Breast epithelium (tissue), 4 donors: ENCODE measurements around the gene ROBO2. TPM values are rescaled to one million over a fixed set of nuclear protein-coding genes. Genes with fewer than 3 reads are reported as not detected.

Experiments used
- DNase-seq, 2 donors: peaks; one replicate each; pipeline ENCODE4 v3.0.0-alpha.2; 2019; ENCODE audit warnings: low spot score in 2 of 2
- H3K27ac ChIP-seq, 2 donors: fragments of 200-600 bp; sonication (generic) in 1 of 2; one replicate each; pipeline ENCODE4 v1.5.1; 2016 to 2019; ENCODE audit warnings: mild to moderate bottlenecking in 1 of 2
- H3K27me3 ChIP-seq, 2 donors: fragments of 200-600 bp; sonication (generic) in 1 of 2; one replicate each; pipeline versions ENCODE4 v1.5.1 to v1.6.0; 2017 to 2019; ENCODE audit warnings: control low read depth in 1 of 2, mild to moderate bottlenecking in 1 of 2
- H3K36me3 ChIP-seq: fragments of 200-600 bp; one replicate; pipeline ENCODE4 v1.5.1; 2019
- H3K4me1 ChIP-seq, 2 donors: fragments of 200-600 bp; sonication (generic); one replicate each; pipeline ENCODE4 v1.5.1; 2016 to 2019; ENCODE audit warnings: control low read depth in 1 of 2
- H3K4me3 ChIP-seq, 3 donors: fragments of 200-600 bp; sonication (generic); 1 replicate in 2 of 3; 2 replicates in 1 of 3; pipeline ENCODE4 v1.5.1; 2016 to 2019; ENCODE audit warnings: mild to moderate bottlenecking in 3 of 3, moderate library complexity in 2 of 3
- H3K9me3 ChIP-seq, 2 donors: fragments of 200-600 bp; sonication (generic) in 1 of 2; one replicate each; pipeline ENCODE4 v1.5.1; 2016 to 2019; ENCODE audit warnings: control low read depth in 1 of 2
- POLR2A ChIP-seq: fragments of 450-650 bp; IDR thresholded peaks from one replicate; pipeline ENCODE4 v1.6.1; 2016; ENCODE audit warnings: antibody characterized with exemption, mild to moderate bottlenecking, moderate library complexity
- POLR2AphosphoS5 ChIP-seq, 3 donors: sonication (generic); formaldehyde crosslinking; IDR thresholded peaks; one replicate each; pipeline ENCODE4 v1.6.1; 2017; ENCODE audit warnings: antibody characterized with exemption in 3 of 3
- intact Hi-C: fragments of 100-400 bp; cut with DNase I; formaldehyde crosslinking; loops from one replicate; pipeline ENCODE4 v1.15.1; 2023; ENCODE audit warnings: low total_unique reads
- total RNA-seq, 3 donors: library from RNA; depleted of rRNA; stranded (reverse); fragments of >200 nt; gene quantifications; one replicate each; pipeline ENCODE4 v1.1.0, GENCODE V29; 2016
- TF ChIP-seq, protein P1 (sequence below), 3 donors: fragments of 450-650 bp; IDR thresholded peaks; one replicate each; pipeline ENCODE4 v1.5.1; 2016 to 2017; ENCODE audit warnings: antibody characterized with exemption in 3 of 3, mild to moderate bottlenecking in 3 of 3, moderate library complexity in 3 of 3

Gene ROBO2
- total RNA-seq, 3 donors from 2014 or later = 0.98 to 1.4 (median 1.3) TPM

DNA sequence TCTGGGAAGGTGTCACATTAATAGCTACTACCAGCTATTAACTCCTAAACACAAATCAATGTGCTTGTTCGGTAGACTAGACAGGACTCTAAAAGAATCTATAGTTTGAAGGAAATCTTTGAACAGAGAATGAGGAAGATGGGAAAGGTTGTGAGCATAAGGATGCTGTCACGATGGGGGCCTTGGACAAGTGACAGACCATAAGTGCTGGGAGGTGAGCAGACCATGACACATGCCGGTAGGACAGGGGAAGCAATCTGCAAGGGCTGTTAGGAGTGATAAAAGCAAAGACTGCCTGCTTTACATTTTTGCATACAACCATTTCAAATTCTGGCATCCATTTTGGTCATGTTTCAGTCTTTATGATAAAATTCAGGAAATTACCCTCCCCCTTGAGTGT is 645.8 kb downstream of the ROBO2 start:
- intact Hi-C loops = no loop called here
- H3K27me3 ChIP-seq = no peaks in the 10 kb centered on the region
- H3K36me3 ChIP-seq = no peaks in the 10 kb centered on the region
- H3K4me1 ChIP-seq = no peaks in the 10 kb centered on the region
- no peak for DNase-seq
- H3K4me3 ChIP-seq = no peak overlapping the region
- H3K27ac ChIP-seq = no peak overlapping the region
- TF ChIP-seq, protein P1, sequence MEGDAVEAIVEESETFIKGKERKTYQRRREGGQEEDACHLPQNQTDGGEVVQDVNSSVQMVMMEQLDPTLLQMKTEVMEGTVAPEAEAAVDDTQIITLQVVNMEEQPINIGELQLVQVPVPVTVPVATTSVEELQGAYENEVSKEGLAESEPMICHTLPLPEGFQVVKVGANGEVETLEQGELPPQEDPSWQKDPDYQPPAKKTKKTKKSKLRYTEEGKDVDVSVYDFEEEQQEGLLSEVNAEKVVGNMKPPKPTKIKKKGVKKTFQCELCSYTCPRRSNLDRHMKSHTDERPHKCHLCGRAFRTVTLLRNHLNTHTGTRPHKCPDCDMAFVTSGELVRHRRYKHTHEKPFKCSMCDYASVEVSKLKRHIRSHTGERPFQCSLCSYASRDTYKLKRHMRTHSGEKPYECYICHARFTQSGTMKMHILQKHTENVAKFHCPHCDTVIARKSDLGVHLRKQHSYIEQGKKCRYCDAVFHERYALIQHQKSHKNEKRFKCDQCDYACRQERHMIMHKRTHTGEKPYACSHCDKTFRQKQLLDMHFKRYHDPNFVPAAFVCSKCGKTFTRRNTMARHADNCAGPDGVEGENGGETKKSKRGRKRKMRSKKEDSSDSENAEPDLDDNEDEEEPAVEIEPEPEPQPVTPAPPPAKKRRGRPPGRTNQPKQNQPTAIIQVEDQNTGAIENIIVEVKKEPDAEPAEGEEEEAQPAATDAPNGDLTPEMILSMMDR (IDR thresholded peaks at IDR 0.05) = no peak
- TF ChIP-seq POLR2A = no peak
- TF ChIP-seq POLR2AphosphoS5 (IDR thresholded peaks at IDR 0.05) = no peak
- peaks cover 10 to 22% of the 10 kb centered on the region in 2 donors for H3K9me3 ChIP-seq

DNA sequence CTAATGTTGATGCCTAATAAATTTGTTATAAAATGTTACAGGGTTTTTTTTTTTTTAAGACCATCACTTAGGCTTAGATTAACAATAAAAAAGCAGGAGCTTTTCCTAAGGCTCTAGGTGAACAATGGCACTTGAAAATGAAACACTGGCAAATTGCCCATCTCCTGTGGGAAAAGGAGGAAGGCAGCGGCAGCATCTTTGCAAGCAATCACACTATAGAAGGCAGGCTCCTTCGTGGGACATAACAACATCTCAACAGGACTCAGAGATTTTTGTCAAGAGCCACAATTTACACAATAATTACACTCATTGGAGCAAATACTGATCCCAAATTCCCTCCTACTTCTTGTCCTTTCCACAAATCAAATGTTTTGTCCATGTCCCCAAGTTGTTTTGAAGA is 646.7 kb downstream of the ROBO2 start:
- Histone ChIP-seq H3K36me3 (no peaks in the 10 kb centered on the region), H3K27me3 (no peaks in the 10 kb centered on the region), H3K4me3 (no peak overlapping the region), H3K27ac (no peak overlapping the region), H3K9me3 (peaks cover 9 to 16% of the 10 kb centered on the region in 2 donors), H3K4me1 (no peaks in the 10 kb centered on the region)
- TF ChIP-seq POLR2A = no peak
- TF ChIP-seq POLR2AphosphoS5 (IDR thresholded peaks at IDR 0.05) = no peak
- TF ChIP-seq, protein P1 (IDR thresholded peaks at IDR 0.05) = no peak
- intact Hi-C loops = no loop called here
- DNase-seq = no peak

DNA sequence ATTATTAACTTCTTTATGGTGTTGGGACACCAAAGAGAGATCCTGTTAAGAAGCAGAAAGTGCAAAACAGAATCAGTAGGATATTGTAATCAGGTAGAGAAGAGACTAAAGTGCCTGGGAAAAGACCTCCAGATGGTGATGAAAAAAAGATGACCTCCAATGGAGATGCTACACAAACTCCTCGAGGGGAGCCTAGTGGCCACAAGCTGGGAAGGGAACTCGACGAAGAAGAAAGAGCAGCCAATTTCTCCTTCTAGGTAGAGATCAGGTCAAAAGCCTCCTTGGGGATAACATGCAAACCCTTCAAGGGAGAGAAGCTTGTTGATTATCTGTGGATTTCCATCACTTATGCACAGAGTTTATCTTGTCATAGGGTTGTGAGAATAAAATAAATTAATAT is 647.6 kb downstream of the ROBO2 start:
- Histone ChIP-seq H3K9me3 (peaks cover under 1 to 6% of the 10 kb centered on the region in 2 donors), H3K36me3 (no peaks in the 10 kb centered on the region), H3K27ac (no peak overlapping the region), H3K4me1 (no peaks in the 10 kb centered on the region), H3K4me3 (no peak overlapping the region), H3K27me3 (no peaks in the 10 kb centered on the region)
- TF ChIP-seq POLR2AphosphoS5 (IDR thresholded peaks at IDR 0.05) = no peak
- no peak for TF ChIP-seq POLR2A
- TF ChIP-seq, protein P1 (IDR thresholded peaks at IDR 0.05) = no peak
- intact Hi-C loops = no loop called here
- no peak for DNase-seq

DNA sequence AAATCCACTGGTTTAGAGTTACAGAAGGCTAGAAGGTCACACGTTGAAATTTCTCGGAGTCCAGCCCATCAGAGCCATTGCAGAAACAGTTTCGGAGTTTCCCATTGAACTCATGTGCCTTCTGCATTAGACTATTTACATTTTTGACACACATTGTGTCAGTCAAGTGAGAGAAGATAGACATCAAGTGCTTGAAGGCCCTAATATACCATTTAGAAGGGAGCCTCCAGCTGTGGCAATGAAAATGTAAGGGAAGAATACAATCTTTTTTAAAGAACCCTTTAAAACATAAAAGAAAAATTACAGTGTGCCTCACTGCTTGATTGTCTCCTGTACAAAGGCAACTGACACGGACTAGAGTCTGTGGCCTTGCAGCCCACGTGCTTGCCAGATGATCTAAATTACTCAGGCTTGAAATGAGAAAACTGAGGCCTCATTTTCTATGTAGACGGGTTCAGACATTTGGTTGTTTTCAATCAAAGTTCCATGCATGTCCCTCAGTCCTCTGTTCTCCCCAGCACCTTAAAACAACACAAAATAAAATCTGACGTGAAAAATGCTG is 650.5 kb downstream of the ROBO2 start:
- Histone ChIP-seq H3K4me1 (no peaks in the 10 kb centered on the region), H3K4me3 (no peak overlapping the region), H3K9me3 (no peaks in the 10 kb centered on the region), H3K27me3 (no peaks in the 10 kb centered on the region), H3K36me3 (no peaks in the 10 kb centered on the region), H3K27ac (no peak overlapping the region)
- TF ChIP-seq, protein P1 (IDR thresholded peaks at IDR 0.05) = no peak
- TF ChIP-seq POLR2AphosphoS5 (IDR thresholded peaks at IDR 0.05) = no peak
- no peak for DNase-seq
- intact Hi-C loops = no loop called here

DNA sequence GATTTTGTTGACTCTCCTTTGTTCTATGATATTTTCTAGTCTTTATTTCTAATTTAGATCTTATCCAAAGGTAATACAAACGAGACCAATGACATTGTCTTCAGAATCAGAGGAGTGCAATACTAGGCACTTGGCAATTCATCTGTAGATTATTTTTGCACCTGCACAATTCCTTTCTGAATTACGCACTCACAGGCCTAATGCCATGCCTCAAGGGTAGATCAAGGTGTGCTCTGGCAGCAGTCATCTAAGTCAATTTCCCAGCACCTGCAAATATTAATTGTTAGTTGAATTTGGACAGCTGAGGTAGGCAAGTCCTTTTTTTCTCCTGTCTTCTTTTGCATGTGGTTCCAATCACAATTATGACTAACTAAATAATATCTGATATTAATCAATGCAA is 653.2 kb downstream of the ROBO2 start:
- no peaks in the 10 kb centered on the region for H3K27me3 ChIP-seq
- intact Hi-C loops = no loop called here
- H3K27ac ChIP-seq = no peak overlapping the region
- H3K36me3 ChIP-seq = no peaks in the 10 kb centered on the region
- TF ChIP-seq POLR2AphosphoS5 (IDR thresholded peaks at IDR 0.05) = no peak
- no peak for TF ChIP-seq POLR2A
- TF ChIP-seq, protein P1 (IDR thresholded peaks at IDR 0.05) = no peak
- no peaks in the 10 kb centered on the region for H3K9me3 ChIP-seq
- no peak for DNase-seq
- no peak overlapping the region for H3K4me3 ChIP-seq
- no peaks in the 10 kb centered on the region for H3K4me1 ChIP-seq
